Stimulated activated naive CD4-positive, alpha-beta T cell treated with Interleukin-2 at 50 U/mL for 16 hours (primary cell): Measurements from ENCODE around the gene PLXNA4.

Source experiments
- DNase-seq: peaks from one replicate; lab custom pipeline; 2025; lab: John Stamatoyannopoulos, UW

The PLXNA4 gene

DNA sequence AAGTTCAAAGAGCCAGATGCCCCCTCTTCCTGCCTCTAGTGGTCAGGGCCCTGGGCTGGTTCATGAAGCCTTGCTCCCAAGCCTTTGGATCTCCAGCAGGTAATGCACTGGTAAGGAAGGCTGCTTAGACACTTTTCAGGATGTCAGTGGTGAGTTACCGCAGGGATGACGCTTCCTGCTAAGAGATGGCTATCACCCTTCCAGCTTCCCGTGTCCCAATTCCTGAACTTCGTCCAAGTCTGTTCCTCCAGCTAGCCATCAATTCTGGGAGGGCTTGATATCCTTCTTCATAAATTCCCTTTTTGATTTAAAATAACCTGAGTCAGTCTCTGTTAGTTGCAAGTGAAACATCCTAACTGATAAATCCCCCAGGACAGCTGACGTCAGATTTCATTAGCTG, 221.2 kb downstream of the PLXNA4 start:
- no peak for DNase-seq

DNA sequence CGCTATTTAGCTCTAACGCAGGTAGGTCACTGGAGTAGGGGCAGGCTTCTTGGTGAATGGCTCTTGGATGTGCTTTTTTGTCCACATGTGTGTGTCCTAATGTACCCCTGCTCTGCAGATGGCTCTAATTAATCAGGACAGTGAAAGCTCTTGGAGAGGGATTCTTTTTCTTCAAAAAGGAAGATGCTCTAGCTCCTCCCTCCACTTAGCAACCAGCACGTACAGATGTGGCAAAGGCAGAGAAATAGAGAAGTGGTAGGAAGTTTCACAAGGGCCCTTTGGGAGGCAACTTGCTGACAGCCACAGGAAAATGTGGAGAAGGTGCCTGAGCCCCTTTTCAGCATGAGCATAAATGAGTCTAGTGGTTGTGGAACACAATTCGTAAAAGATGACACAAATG, 221.7 kb downstream of the PLXNA4 start:
- DNase-seq = no peak

DNA sequence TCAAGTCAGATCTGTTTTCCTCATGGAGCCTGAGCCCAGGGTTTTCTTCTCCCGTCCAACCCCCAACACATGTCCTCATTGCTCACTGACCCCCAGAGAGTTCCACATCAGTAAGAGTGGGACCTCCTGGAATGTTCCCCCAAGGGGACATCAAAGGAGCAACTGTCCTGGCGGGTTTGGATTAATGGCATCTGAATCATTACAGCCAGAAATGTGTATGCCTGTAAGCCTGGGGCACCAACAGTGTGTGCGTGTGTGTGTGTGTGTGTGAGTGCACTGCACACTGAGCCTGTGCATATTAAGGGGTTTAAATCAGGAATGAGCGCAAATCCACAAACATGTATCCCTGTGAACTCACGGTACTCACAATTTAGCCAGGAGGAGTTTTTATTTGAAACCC, 222.3 kb downstream of the PLXNA4 start:
- DNase-seq = no peak

DNA sequence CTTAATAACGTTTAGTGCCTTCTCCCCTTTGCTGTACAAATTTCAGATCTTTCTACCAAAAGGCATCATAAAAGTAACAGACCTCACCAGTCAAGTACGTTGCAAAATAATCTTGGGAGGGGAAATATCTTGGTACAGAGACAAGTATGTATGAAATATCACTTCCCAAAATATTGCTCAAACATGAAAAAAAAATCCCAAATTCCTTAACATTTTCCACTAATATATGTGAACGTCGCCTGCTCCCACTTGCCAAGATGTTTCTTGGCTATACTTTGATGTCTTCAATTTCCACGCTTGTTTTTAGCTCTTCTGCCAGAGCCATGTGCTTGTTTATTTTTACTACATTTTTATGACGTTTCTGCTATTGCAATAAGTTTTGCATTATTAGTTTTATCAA, 223.5 kb downstream of the PLXNA4 start:
- DNase-seq = no peak

DNA sequence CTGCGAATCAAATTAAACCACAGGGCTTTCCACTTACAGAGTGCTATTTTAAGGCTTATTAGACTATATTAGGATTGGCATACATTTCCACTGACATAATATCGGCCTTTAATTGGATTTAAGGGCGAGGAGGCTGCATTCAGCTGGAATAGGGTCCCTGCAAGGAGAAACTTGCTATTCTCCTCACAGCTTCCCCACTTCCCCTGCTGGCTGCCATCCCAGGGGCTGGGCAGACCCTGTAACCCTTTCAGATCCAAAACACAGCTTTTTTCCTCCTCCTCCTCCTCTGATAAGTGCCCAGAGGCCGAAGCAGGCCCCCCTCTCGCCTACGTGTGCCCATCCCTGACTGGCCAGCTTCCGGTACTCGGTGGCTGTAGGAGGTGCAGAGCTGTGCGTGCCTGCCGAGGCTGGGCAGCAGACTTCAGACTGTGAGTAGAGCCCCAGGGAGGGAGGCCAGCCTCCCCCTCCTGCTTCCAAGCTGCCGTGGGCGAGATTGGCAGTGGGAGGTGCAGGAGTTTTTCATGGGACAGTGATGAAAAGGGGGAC, 224.2 kb downstream of the PLXNA4 start:
- DNase-seq = no peak

DNA sequence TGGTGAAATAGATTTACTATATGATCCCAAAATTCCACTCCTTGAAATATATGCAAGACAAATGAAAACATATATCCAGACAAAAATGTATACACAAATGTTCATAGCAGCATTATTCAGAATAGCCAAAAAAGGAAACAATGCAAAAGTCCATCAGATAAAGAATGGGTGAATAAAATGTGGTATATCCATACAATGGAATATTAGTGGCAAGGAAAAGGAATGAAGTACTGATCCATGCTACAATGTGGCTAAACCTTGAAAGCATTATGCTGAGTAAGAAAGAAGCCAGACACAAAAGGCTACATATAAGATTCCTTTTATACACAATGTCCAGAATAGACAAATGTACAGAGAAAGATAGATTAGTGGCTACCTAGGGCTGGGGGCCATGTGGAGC, 225.5 kb downstream of the PLXNA4 start:
- no peak for DNase-seq

DNA sequence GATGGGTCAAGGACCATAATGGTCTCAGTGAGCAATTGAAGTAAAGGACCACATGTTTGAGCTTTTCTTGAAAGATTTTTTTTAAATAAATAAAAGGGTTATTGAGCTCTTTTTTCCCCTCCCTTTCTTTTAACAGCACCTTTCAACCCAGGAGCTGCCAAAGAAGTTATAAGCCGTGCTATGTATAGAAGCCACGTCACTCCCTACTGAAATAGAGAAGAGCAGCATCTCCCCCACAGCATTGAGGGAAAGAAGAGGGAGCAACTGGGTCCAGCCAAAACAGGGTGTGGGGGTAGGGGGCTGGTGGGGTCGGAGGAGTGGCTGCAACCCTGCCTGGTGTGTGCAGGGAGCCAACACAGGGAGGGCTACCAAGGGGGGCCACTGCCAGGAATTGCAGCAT, 227.2 kb downstream of the PLXNA4 start:
- no peak for DNase-seq

DNA sequence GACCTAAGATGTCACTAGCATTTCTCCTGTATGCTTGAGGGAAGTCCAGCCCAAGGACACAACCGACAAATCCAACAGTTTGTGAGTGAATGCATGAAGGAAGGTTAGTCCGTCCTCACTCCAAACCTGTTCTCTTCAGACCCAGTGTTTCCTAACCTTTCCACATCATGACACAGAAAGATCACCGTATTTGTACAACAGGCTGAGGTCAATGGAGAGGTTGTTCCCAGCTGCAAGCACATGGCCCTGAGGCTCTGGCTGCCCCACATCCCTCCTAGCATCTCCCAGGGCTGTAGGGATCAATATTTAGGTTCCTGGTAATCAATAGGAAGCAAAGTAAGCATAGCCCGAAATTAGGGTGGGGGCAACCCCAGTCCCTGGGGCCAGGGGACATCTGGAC, 227.9 kb downstream of the PLXNA4 start:
- no peak for DNase-seq

DNA sequence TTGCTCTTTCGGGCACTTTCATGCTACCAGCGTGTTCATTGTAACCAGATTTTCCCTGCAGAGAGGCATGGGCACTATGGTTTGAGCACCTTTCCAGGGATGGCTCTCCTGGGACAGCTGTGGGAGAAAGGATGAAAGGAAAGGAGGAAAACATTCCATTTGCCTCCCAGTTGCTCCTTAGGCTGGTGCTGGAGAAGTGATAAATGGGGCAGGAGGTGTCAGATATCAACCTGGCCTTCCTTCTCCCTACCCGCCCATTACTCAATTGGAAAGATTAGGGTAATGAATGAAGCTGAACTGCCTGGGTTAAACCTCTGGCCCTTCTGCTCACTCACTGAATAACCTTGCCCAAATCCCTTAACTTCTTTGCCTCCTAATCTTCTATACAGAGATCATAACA, 228.4 kb downstream of the PLXNA4 start:
- no peak for DNase-seq

DNA sequence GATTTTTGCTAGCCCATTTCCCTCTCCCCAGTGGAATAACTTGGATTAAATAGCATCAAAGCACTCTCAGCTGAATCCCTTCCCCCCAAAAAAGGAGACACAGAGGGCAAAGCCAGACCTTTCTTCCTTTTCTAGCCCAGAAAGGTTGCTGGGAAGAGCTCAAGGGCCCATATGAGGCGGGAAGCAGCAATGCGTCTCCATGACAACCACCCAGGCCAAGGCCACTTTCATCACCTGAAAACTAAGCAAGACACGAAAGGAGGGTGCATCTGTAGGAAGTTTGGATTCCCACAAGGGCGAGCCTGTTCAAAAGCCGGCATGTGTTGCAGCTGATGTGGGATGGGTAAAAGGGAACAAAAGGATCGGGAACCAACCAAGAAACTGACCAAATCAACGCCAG, 229.1 kb downstream of the PLXNA4 start:
- DNase-seq = no peak

DNA sequence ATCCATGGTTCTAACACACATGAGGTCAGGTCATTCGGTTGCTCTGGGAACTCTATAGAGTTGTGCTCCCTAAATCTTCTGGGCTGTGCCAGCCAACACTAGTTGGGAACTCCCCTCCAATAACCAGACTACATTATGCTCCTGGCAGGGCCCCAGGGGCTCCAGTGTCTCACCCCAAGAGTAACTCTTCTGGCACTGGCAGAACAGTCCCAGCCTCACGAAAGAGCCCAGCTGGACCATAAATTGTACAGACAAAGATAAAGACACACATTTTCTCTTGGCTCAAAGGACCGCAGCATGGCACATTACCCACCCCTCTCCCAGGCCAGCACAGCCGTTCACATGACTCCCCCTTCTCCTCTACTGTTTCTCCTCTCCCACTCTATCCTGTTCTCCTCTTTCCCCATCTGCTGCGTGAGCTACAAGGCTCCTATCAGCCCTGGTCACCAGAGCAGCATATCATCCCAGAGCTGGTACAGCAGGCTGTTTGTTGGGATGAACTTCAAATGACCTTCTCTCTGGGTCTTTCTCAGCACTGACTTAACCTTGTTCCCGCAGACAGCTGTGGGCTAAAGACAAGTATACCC, 230.6 kb downstream of the PLXNA4 start:
- DNase-seq = no peak

DNA sequence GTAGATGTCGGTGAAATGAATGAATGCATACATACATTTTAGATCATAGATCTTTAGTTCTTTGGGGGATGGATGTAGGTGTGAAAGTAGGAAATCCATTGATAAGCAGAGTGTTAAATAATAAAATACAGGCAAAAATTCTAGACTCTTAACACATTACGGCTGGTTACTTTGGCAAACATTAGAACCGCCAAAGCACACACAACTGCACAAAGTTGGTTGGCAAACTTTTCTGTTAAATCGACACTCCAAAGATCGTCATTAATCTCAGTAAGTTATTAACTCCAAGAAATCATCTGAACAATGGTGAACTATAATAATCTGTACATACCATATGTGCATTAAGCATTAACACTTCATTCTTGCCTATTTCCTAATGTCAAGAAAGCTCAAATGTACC, 231.2 kb downstream of the PLXNA4 start:
- no peak for DNase-seq

DNA sequence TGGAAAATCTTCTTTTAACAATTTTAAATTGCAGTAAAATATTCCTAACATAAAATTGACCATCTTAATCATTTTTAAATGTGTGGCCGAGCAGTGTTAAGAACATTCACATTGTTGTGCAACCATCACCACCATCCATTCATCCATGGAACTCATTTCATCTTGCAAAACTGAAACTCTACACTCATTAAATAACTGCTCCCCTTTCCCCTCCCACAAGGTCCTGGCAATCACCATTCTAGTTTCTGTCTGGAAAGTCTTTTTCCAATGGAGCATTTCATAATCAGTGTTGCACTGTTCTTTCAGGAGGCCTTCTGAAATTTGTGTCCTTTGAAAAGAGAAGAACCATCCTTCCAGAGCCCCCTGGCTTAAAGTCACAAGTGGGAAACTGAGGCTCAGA, 233.1 kb downstream of the PLXNA4 start:
- no peak for DNase-seq

DNA sequence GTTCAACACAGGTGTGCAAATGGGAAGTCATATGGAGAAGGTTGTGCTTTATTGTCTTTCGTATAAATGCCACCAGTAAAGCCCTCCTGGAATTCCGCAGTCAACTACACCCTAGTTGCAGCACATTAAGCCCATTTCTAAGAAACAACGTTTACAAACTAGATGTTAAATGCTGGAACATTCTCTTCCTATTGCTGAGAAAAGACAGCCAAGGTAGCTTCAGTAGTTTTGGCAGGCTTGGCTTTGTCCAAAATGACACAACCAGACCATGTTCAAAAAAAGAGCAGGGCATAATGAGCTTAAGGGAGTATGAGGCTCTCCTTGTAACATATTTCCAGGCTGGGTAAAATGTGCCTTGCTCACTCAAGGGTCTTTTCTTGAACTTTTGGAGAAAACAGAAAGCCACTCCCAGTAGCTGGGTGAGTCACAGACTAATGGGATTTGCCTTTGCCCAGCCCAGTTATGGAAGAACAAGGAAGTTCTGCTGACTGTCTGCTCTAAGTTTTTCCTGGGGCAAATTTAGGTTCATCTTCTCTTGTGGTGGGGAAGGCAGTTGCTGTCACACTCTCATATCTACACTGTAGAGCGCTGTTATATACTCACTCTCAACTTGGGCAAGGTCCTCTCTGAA, 238.7 kb downstream of the PLXNA4 start:
- no peak for DNase-seq

DNA sequence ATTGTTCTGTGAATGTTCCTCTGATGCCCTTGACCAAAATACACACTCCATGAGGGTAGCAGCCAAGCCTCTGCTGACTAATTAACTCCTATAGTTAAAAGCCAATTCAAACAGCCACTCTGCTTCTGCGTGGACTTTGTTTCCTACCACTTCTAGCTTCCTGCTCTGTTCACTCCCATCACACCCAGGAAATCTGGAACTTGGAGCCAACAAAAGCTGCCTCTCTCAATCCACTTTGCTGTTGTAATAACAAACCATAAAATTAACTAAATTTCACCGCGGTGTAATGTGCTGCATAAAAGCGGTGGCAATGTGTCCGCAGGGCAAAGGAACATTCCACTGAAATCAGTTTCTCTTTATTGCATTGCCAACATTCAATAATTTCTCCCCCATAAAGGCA, 239.5 kb downstream of the PLXNA4 start:
- no peak for DNase-seq

DNA sequence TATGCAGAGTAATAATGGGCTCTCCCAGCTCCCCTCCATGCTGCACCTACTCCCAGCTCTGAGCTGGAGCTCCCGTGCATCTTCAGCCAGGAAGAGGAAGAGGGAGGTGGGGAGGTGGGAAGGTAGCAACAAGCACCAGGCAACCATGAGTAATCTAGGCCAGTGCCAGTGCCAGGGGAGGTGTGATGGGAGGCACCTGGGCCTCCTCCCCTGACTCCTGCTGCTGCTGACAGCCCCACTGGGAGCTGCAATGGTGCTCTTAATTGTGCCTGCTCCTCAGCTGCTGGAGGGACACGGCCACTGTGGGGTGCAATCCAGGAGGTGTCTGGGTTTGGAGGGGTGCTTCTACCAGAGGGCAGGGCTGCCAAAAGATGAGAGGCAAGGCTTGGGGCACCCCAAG, 243.0 kb downstream of the PLXNA4 start:
- no peak for DNase-seq

DNA sequence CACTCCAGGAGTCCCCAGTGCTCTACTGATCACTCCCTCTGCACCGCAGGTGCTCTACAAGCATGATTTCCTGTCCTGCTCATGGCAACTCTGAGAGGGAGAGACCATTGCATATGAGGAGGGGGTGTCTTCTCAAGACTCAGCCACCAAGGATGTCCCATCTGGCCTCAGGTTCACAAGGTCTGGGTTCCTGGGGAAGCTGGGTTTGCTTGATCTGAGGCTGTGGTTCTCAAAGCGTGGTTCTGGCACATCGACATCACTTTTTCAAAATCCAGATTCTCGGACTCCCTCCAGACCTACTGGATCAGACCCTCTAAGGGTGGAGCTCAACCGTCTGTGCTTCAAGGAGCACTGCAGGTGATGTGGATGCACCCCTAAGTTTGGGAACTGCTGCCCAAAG, 247.5 kb downstream of the PLXNA4 start:
- no peak for DNase-seq

DNA sequence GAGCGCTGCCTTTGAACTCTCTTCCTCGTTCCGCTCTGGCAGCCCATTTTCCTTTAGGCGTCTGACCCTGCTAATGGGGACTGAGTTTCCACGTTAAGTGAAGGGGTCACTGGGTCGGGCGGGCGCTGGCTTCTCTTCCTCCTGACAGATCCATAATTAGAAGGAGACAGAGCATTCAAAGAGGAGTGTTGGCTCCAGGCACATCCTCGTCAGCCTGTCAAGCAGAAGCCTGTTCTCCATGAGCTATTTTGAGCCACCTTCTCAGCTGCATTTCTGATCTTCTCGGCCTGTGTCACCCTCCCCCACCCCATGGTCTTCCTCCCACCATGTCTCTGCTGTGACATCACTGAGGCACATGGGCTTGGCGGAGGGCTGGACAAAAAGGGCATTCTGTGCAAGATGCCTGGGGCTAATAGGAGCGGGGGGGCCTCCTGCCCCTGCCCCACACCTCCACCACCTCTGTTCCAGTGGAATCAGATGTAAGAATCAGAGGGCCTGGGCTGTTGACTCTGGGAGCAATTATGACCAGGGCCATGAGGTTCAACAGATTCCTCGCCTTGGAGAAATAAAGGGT, 248.1 kb downstream of the PLXNA4 start:
- DNase-seq = no peak

DNA sequence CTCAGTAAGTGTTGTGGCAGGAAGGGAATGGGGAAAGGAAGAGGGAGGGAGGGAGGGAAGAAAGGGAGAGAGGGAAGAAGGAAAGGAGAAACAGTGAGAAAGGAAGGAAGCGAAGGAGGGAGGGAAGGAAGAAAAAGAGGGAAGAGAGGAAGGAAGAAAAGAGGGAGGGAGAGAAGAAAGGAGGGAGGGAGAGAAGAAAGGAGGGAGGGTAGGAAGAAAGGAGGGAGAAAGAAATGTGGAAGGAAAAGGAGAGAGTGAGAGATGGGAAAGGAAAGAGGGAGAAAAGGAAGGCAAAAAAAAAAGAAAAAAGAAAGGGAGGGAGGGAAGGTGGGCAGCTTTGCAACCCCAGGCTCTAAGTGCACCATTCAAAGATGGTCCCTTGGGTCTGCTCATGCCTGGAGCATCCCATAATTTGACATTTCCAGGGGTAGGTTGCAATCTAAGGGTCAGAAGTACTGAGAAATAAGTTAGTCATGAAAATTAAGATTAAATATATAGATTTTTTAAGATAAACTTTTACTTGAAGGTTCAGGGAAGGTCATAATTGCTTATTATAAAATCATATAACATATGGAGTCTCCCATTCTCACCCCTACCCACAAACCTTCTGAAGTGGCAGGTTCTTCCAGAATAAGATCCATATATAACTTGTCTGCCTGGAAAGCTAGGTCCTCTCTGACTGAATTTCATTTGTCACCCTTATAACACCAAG, 249.2 kb downstream of the PLXNA4 start:
- no peak for DNase-seq

DNA sequence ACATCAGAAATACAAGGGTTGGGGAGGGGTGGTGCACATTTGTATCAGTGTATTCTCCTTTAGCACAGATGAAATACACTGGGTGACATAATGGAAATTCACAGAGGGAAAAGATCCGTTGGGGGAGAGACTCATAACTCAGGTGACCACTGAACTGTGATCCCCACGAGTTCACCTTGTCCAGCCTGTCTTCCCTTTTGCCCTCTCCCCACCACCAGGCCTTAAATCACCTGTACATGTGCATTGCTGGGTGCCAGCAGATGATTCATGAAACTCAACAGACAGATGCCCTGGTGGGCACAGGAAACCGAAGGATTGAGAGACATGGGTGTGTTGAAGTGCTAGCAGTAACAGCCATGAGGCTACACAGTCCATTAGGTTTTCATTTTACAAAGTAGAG, 253.3 kb downstream of the PLXNA4 start:
- DNase-seq = no peak

DNA sequence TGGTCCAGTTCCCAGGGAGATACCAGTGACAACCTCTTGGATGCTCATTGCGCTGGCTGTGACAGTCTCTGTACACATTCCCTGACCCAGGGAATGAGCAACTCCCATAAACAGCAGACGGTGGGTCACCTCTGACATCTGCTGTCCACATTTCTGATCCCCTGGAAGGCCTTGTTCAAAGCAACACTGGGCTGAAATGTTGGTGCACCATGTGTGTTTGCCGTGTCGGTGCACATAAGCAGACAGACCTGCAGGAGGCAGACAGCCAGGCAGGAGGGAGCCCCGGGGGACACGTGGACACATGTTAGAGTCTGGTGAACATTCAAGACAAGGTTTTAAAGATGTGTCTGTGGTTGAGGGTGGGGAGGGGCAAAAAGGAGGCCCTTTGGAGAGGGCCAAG, 254.9 kb downstream of the PLXNA4 start:
- no peak for DNase-seq

DNA sequence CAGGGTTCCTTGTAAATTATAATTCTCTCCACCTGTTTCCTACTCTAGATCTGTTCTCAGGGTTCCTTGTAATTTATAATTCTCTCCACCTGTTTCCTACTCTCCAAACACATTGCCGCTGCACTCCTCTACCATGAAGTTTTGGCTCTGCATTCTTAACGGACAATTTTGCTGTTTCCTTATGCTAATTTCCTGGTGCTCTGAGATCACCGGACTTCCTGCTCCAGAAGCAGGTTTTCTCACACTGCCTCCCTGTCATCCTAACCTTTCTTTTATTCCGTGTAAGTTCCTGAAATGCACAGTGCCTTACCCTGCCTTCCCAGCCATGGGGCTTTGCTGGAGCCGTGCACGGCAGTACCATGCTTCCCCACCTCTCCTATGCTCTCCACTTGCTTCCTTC, 256.8 kb downstream of the PLXNA4 start:
- no peak for DNase-seq
